SK-N-SH (cell line): ENCODE data around the gene ZNF148. TPM values are rescaled to one million over a fixed set of nuclear protein-coding genes. Genes with fewer than 3 reads are reported as not detected.

Source experiments
- CTCF ChIA-PET: fragments of 300-600, 350-600 bp; formaldehyde crosslinking; extraction: SDS; loops from one replicate; lab custom pipeline; 2021; lab: Yijun Ruan, JAX
- POLR2A ChIA-PET: fragments of 350-600 bp; sonication (Branson Sonifier 250); formaldehyde crosslinking; extraction: SDS; loops from one replicate; lab custom pipeline; 2020; ENCODE audit warnings: antibody characterized with exemption, inconsistent platforms; lab: Yijun Ruan, JAX
- DNase-seq: peaks from one replicate; pipeline ENCODE4 v3.0.0; 2012
- H2AFZ ChIP-seq: fragments of 200-600 bp; sonication (generic); 2 replicates; pipeline ENCODE4 v1.8.1; 2016; ENCODE audit warnings: antibody characterized with exemption, mild to moderate bottlenecking, low read depth
- H3F3A ChIP-seq: fragments of 200-600 bp; sonication (generic); replicated peaks from 2 replicates; pipeline ENCODE3; 2016; ENCODE audit warnings: antibody characterized with exemption, mild to moderate bottlenecking; ENCODE audit not compliant: insufficient read depth
- H3K27ac ChIP-seq, 2 experiments: fragments of 200-500 bp in 1 of 2; fragments of 200-600 bp in 1 of 2; sonication (Bioruptor generic) in 1 of 2; sonication (generic), shearing (Covaris generic) in 1 of 2; 2 replicates each; pipeline versions ENCODE4 v1.5.1 to v1.6.1; 2014 to 2016; ENCODE audit warnings: low read depth in 2 of 2, inconsistent platforms in 1 of 2, low read length in 1 of 2, mild to moderate bottlenecking in 1 of 2, mixed read lengths in 1 of 2
- H3K27me3 ChIP-seq: fragments of 200-600 bp; sonication (generic), shearing (Covaris generic); 2 replicates; pipeline ENCODE4 v1.6.1; 2016; ENCODE audit warnings: mixed run types; ENCODE audit not compliant: insufficient read depth
- H3K36me3 ChIP-seq, 2 experiments: fragments of 200-500 bp in 1 of 2; fragments of 200-600 bp in 1 of 2; sonication (Bioruptor generic) in 1 of 2; sonication (generic) in 1 of 2; replicated peaks in 1 of 2; 2 replicates each; pipeline versions ENCODE3 to v1.5.1; 2014 to 2016; ENCODE audit warnings: low read length in 1 of 2, mild to moderate bottlenecking in 1 of 2; ENCODE audit not compliant: insufficient read depth in 2 of 2, control insufficient read depth in 1 of 2
- H3K4me1 ChIP-seq, 2 experiments: fragments of 200-500 bp in 1 of 2; fragments of 200-600 bp in 1 of 2; sonication (Bioruptor generic) in 1 of 2; sonication (generic), shearing (Covaris generic) in 1 of 2; 2 replicates each; pipeline versions ENCODE4 v1.5.1 to v1.6.1; 2014 to 2016; ENCODE audit warnings: low read depth in 1 of 2, low read length in 1 of 2, mixed run types in 1 of 2; ENCODE audit not compliant: insufficient read depth in 2 of 2, control insufficient read depth in 1 of 2
- H3K4me2 ChIP-seq: fragments of 200-600 bp; sonication (generic), shearing (Covaris generic); 2 replicates; pipeline ENCODE4 v1.6.1; 2017; ENCODE audit warnings: mixed run types
- H3K4me3 ChIP-seq, 2 experiments: fragments of 200-500 bp in 1 of 2; fragments of 200-600 bp in 1 of 2; sonication (Bioruptor generic) in 1 of 2; sonication (generic), shearing (Covaris generic) in 1 of 2; 2 replicates each; pipeline versions ENCODE4 v1.5.1 to v1.8.1; 2014 to 2016; ENCODE audit warnings: low read depth in 2 of 2, inconsistent platforms in 1 of 2, low read length in 1 of 2, mild to moderate bottlenecking in 1 of 2, mixed read lengths in 1 of 2, moderate library complexity in 1 of 2
- H3K79me2 ChIP-seq: fragments of 200-600 bp; sonication (generic); 2 replicates; pipeline ENCODE4 v1.8.1; 2017; ENCODE audit warnings: mild to moderate bottlenecking; ENCODE audit not compliant: insufficient read depth
- H3K9ac ChIP-seq: fragments of 200-600 bp; sonication (generic); 2 replicates; pipeline ENCODE4 v1.6.1; 2017; ENCODE audit warnings: mixed run types
- H3K9me2 ChIP-seq: fragments of 200-600 bp; sonication (generic); 2 replicates; pipeline ENCODE4 v1.6.1; 2017; ENCODE audit warnings: mixed run types
- H3K9me3 ChIP-seq: fragments of 200-600 bp; sonication (generic); 2 replicates; pipeline ENCODE4 v1.6.1; 2017; ENCODE audit warnings: mixed run types, mild to moderate bottlenecking, moderate library complexity
- H4K20me1 ChIP-seq: fragments of 200-600 bp; sonication (generic); 2 replicates; pipeline ENCODE4 v1.6.1; 2017; ENCODE audit warnings: mild to moderate bottlenecking, mixed run types; ENCODE audit not compliant: insufficient read depth
- CHD2 ChIP-seq: fragments of 150-350 bp; IDR thresholded peaks from 2 replicates; pipeline ENCODE4 v1.6.1; 2018; ENCODE audit warnings: low read length; ENCODE audit not compliant: partially characterized antibody
- GATA2 ChIP-seq: sonication (generic); formaldehyde crosslinking; IDR thresholded peaks from 2 replicates; pipeline ENCODE4 v1.5.0; 2020; ENCODE audit warnings: mild to moderate bottlenecking, missing genetic modification reagents
- RXRA ChIP-seq: IDR thresholded peaks from 2 replicates; pipeline ENCODE4 v1.4.0; 2012; ENCODE audit warnings: low read depth, mild to moderate bottlenecking, borderline replicate concordance
- SIN3A ChIP-seq: IDR thresholded peaks from 2 replicates; pipeline ENCODE4 v1.6.1; 2012; ENCODE audit warnings: low read depth, mild to moderate bottlenecking, low read length, moderate library complexity, borderline replicate concordance
- SMC3 ChIP-seq: IDR thresholded peaks from 2 replicates; pipeline ENCODE4 v1.6.1; 2012; ENCODE audit warnings: low read depth, low read length, improper control_type of control experiment
- TAF1 ChIP-seq: IDR thresholded peaks from 2 replicates; pipeline ENCODE4 v1.6.1; 2012; ENCODE audit warnings: low read depth, mild to moderate bottlenecking, low read length, moderate library complexity, borderline replicate concordance
- WGBS: methylation state at CpG from one replicate; pipeline ENCODE4 v1.1.6; 2017; ENCODE audit warnings: low lambda C conversion rate; 5-methylcytosine and 5-hydroxymethylcytosine counted together
- polyA plus RNA-seq, 3 experiments: library from polyadenylated mRNA; depleted of rRNA; stranded (reverse); fragments of >200 nt; gene quantifications; 2 replicates each; pipeline ENCODE4 v1.2.3, GENCODE V29; 2012
- TF ChIP-seq, protein P1 (sequence below): IDR thresholded peaks from 2 replicates; pipeline ENCODE4 v1.4.0; 2012; ENCODE audit warnings: low read depth, borderline replicate concordance
- TF ChIP-seq, protein P2 (sequence below): IDR thresholded peaks from 2 replicates; pipeline ENCODE4 v1.4.0; 2012; ENCODE audit warnings: low read depth
- TF ChIP-seq, protein P3 (sequence below): fragments of 150-350 bp; IDR thresholded peaks from 2 replicates; pipeline ENCODE4 v1.6.1; 2016; ENCODE audit warnings: mild to moderate bottlenecking, low read depth, low read length
- TF ChIP-seq, protein P4 (sequence below): fragments of 150-350 bp; IDR thresholded peaks from 2 replicates; pipeline ENCODE4 v1.6.1; 2017; ENCODE audit warnings: antibody characterized with exemption, low read length, low read depth, borderline replicate concordance
- TF ChIP-seq, protein P5 (sequence below): IDR thresholded peaks from 2 replicates; pipeline ENCODE4 v1.6.1; 2012; ENCODE audit warnings: mild to moderate bottlenecking, low read depth, low read length, moderate library complexity
- TF ChIP-seq, protein P6 (sequence below): IDR thresholded peaks from 2 replicates; pipeline ENCODE4 v1.4.0; 2012; ENCODE audit warnings: low read depth, borderline replicate concordance
- TF ChIP-seq, protein P7 (sequence below): IDR thresholded peaks from 2 replicates; pipeline ENCODE4; 2012

ZNF148 gene
- polyA plus RNA-seq, 1 of the 3 experiments (the other 2 are of a cell fraction): 5.1 TPM

DNA sequence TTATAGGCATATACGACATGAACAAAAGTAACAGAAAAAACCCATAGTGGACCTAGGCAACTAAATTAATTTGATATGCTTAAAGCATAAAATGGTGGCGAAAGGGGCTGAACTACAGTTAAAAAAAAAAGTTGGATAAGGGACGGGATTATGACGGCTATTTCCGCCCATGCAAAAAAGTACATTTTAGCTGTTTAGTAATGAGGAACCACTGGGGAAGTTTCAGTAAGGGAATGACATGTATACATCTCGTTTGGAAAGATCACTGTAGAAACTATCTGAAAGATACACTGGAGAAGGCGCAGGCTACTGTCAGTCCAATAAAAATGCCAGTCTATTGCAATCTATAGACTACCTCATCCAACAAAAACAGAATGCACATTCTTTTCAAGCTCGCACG is 65.6 kb downstream of the ZNF148 start:
- Histone ChIP-seq H3K36me3 (peaks cover 49 to 73% of the 10 kb centered on the region in 2 experiments), H3K9me3 (peaks cover 12% of the 10 kb centered on the region), H3K4me3 (no peak overlapping the region), H2AFZ (no peak overlapping the region), H3K27me3 (no peaks in the 10 kb centered on the region), H3K4me2 (no peak overlapping the region), H3K4me1 (peaks cover 0 to 4% of the 10 kb centered on the region in 2 experiments; a peak in 2 of 4 replicates), H3K79me2 (peaks cover 85% of the 10 kb centered on the region), H4K20me1 (no peaks in the 10 kb centered on the region), H3K9ac (no peak overlapping the region), H3F3A (peaks cover 33% of the 10 kb centered on the region), H3K27ac (no peak overlapping the region), H3K9me2 (no peaks in the 10 kb centered on the region)
- no peak for TF ChIP-seq RXRA
- TF ChIP-seq, protein P1, sequence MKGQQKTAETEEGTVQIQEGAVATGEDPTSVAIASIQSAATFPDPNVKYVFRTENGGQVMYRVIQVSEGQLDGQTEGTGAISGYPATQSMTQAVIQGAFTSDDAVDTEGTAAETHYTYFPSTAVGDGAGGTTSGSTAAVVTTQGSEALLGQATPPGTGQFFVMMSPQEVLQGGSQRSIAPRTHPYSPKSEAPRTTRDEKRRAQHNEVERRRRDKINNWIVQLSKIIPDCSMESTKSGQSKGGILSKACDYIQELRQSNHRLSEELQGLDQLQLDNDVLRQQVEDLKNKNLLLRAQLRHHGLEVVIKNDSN: no peak
- no peak for TF ChIP-seq CHD2
- TF ChIP-seq GATA2 (CRISPR knock-in tag): no peak
- TF ChIP-seq, protein P2, sequence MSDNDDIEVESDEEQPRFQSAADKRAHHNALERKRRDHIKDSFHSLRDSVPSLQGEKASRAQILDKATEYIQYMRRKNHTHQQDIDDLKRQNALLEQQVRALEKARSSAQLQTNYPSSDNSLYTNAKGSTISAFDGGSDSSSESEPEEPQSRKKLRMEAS: no peak
- TF ChIP-seq TAF1: no peak
- TF ChIP-seq, protein P3, sequence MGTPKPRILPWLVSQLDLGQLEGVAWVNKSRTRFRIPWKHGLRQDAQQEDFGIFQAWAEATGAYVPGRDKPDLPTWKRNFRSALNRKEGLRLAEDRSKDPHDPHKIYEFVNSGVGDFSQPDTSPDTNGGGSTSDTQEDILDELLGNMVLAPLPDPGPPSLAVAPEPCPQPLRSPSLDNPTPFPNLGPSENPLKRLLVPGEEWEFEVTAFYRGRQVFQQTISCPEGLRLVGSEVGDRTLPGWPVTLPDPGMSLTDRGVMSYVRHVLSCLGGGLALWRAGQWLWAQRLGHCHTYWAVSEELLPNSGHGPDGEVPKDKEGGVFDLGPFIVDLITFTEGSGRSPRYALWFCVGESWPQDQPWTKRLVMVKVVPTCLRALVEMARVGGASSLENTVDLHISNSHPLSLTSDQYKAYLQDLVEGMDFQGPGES: no peak
- TF ChIP-seq, protein P4, sequence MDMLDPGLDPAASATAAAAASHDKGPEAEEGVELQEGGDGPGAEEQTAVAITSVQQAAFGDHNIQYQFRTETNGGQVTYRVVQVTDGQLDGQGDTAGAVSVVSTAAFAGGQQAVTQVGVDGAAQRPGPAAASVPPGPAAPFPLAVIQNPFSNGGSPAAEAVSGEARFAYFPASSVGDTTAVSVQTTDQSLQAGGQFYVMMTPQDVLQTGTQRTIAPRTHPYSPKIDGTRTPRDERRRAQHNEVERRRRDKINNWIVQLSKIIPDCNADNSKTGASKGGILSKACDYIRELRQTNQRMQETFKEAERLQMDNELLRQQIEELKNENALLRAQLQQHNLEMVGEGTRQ: no peak
- no peak for TF ChIP-seq SIN3A
- TF ChIP-seq, protein P5, sequence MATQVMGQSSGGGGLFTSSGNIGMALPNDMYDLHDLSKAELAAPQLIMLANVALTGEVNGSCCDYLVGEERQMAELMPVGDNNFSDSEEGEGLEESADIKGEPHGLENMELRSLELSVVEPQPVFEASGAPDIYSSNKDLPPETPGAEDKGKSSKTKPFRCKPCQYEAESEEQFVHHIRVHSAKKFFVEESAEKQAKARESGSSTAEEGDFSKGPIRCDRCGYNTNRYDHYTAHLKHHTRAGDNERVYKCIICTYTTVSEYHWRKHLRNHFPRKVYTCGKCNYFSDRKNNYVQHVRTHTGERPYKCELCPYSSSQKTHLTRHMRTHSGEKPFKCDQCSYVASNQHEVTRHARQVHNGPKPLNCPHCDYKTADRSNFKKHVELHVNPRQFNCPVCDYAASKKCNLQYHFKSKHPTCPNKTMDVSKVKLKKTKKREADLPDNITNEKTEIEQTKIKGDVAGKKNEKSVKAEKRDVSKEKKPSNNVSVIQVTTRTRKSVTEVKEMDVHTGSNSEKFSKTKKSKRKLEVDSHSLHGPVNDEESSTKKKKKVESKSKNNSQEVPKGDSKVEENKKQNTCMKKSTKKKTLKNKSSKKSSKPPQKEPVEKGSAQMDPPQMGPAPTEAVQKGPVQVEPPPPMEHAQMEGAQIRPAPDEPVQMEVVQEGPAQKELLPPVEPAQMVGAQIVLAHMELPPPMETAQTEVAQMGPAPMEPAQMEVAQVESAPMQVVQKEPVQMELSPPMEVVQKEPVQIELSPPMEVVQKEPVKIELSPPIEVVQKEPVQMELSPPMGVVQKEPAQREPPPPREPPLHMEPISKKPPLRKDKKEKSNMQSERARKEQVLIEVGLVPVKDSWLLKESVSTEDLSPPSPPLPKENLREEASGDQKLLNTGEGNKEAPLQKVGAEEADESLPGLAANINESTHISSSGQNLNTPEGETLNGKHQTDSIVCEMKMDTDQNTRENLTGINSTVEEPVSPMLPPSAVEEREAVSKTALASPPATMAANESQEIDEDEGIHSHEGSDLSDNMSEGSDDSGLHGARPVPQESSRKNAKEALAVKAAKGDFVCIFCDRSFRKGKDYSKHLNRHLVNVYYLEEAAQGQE: no peak
- TF ChIP-seq SMC3: no peak
- TF ChIP-seq, protein P6, sequence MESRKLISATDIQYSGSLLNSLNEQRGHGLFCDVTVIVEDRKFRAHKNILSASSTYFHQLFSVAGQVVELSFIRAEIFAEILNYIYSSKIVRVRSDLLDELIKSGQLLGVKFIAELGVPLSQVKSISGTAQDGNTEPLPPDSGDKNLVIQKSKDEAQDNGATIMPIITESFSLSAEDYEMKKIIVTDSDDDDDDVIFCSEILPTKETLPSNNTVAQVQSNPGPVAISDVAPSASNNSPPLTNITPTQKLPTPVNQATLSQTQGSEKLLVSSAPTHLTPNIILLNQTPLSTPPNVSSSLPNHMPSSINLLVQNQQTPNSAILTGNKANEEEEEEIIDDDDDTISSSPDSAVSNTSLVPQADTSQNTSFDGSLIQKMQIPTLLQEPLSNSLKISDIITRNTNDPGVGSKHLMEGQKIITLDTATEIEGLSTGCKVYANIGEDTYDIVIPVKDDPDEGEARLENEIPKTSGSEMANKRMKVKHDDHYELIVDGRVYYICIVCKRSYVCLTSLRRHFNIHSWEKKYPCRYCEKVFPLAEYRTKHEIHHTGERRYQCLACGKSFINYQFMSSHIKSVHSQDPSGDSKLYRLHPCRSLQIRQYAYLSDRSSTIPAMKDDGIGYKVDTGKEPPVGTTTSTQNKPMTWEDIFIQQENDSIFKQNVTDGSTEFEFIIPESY: no peak
- TF ChIP-seq, protein P7, sequence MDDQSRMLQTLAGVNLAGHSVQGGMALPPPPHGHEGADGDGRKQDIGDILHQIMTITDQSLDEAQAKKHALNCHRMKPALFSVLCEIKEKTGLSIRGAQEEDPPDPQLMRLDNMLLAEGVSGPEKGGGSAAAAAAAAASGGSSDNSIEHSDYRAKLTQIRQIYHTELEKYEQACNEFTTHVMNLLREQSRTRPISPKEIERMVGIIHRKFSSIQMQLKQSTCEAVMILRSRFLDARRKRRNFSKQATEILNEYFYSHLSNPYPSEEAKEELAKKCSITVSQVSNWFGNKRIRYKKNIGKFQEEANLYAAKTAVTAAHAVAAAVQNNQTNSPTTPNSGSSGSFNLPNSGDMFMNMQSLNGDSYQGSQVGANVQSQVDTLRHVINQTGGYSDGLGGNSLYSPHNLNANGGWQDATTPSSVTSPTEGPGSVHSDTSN: no peak
- DNase-seq: no peak
- WGBS: 98% methylated on average over 9 of the region's 9 CpGs
- ChIA-PET CTCF (no interaction called here), POLR2A (no interaction called here)
